T-cell (primary cell): Measurements from ENCODE around the gene PCDHGA6. TPM values are rescaled to one million over a fixed set of nuclear protein-coding genes. Genes with fewer than 3 reads are reported as not detected.
"Not testable (repeated sequence)": the region's sequence is repeated elsewhere in the genome, so short reads cannot be mapped to it uniquely, and the experiment has no call there.

Source experiments
- ATAC-seq, 4 experiments: fragments of 200-7000 bp in 3 of 4; fragments of 150-1000 bp in 1 of 4; cut with Tn5 transposase; replicated peaks in 1 of 4; 1 replicate in 3 of 4; 2 replicates in 1 of 4; pipeline ENCODE4 v1.10.0; 2021; ENCODE audit warnings: moderate library complexity in 3 of 4, mild to moderate bottlenecking in 2 of 4, moderate number of reproducible peaks in 1 of 4
- CTCF ChIA-PET, 2 donors: fragments of 300-600 bp; sonication (Branson Sonifier 250); formaldehyde crosslinking; loops; one replicate each; lab custom pipeline; 2022; ENCODE audit warnings: antibody characterized with exemption in 2 of 2; lab: Charles Lee
- POLR2A ChIA-PET, 2 donors: fragments of 300-600 bp; sonication (Branson Sonifier 250); formaldehyde crosslinking; loops; one replicate each; lab custom pipeline; 2022; ENCODE audit warnings: antibody characterized with exemption in 2 of 2; lab: Charles Lee
- DNase-seq, 35 experiments: peaks; one replicate each; pipeline versions ENCODE4 v3.0.0 to v3.0.0-alpha.2; 2013 to 2023
- H3K27ac ChIP-seq: one replicate; pipeline ENCODE4 v1.5.1; 2013; ENCODE audit warnings: low read length
- H3K27me3 ChIP-seq, 2 experiments: replicated peaks in 1 of 2; 1 replicate in 1 of 2; 2 replicates in 1 of 2; pipeline versions ENCODE4 v1.6.1 to v1.7.0; 2013; ENCODE audit warnings: low read length in 1 of 2, mixed read lengths in 1 of 2; ENCODE audit not compliant: control insufficient read depth in 2 of 2, insufficient read depth in 2 of 2; ENCODE audit errors: extremely low read depth in 1 of 2
- H3K36me3 ChIP-seq, 2 donors: 1 replicate in 1 of 2; 2 replicates in 1 of 2; pipeline versions ENCODE4 v1.6.1 to v1.7.0; 2013; ENCODE audit warnings: low read length in 1 of 2; ENCODE audit not compliant: control insufficient read depth in 2 of 2, insufficient read depth in 1 of 2; ENCODE audit errors: extremely low read depth in 1 of 2
- H3K4me1 ChIP-seq, 2 experiments: 1 replicate in 1 of 2; 2 replicates in 1 of 2; pipeline versions ENCODE4 v1.6.1 to v1.7.0; 2013; ENCODE audit warnings: low read length in 2 of 2, mixed read lengths in 1 of 2; ENCODE audit not compliant: insufficient read depth in 2 of 2, control insufficient read depth in 1 of 2; ENCODE audit errors: extremely low read depth in 1 of 2
- H3K4me3 ChIP-seq, 2 donors: 1 replicate in 1 of 2; 2 replicates in 1 of 2; pipeline versions ENCODE4 v1.5.1 to v1.7.0; 2013; ENCODE audit warnings: mild to moderate bottlenecking in 2 of 2, low read length in 1 of 2, moderate library complexity in 1 of 2; ENCODE audit not compliant: control insufficient read depth in 1 of 2; ENCODE audit errors: extremely low read depth in 1 of 2
- H3K9me3 ChIP-seq: 2 replicates; pipeline ENCODE4 v1.7.0; 2013
- H3K27ac Mint-ChIP-seq, 2 donors: one replicate each; pipeline ENCODE4 v1.8.0; 2020 to 2021; ENCODE audit warnings: mild to moderate bottlenecking in 2 of 2, mixed read lengths in 2 of 2
- H3K27me3 Mint-ChIP-seq, 2 donors: one replicate each; pipeline ENCODE4 v1.8.0; 2021 to 2022; ENCODE audit warnings: mixed read lengths in 2 of 2
- H3K36me3 Mint-ChIP-seq: one replicate; pipeline ENCODE4 v1.8.0; 2021; ENCODE audit warnings: mixed read lengths
- H3K4me1 Mint-ChIP-seq, 3 donors: one replicate each; pipeline ENCODE4 v1.8.0; 2020 to 2022; ENCODE audit warnings: mixed read lengths in 3 of 3, mild to moderate bottlenecking in 1 of 3
- H3K4me3 Mint-ChIP-seq, 3 donors: one replicate each; pipeline ENCODE4 v1.8.0; 2020 to 2022; ENCODE audit warnings: mild to moderate bottlenecking in 3 of 3, mixed read lengths in 3 of 3, moderate library complexity in 3 of 3
- H3K9me3 Mint-ChIP-seq, 3 donors: one replicate each; pipeline ENCODE4 v1.8.0; 2020 to 2022; ENCODE audit warnings: mixed read lengths in 3 of 3
- WGBS: methylation state at CpG from one replicate; pipeline ENCODE4 v1.1.5; 2013; ENCODE audit warnings: missing lambda C conversion rate; ENCODE audit not compliant: insufficient coverage; 5-methylcytosine and 5-hydroxymethylcytosine counted together
- total RNA-seq, 35 experiments: library from RNA in 6 of 35; stranded (reverse) in 6 of 35; fragments of 120-200 nt in 1 of 35; gene quantifications; one replicate each; pipeline versions ENCODE4 v1.2.1 to v1.2.4 and lab custom pipeline; 2013 to 2026

Gene PCDHGA6
- total RNA-seq, 5 donors from 2014 or later (not counting 1 experiment from before 2014, with no cell fraction given), result 0.19 to 0.64 (median 0.28) TPM

DNA sequence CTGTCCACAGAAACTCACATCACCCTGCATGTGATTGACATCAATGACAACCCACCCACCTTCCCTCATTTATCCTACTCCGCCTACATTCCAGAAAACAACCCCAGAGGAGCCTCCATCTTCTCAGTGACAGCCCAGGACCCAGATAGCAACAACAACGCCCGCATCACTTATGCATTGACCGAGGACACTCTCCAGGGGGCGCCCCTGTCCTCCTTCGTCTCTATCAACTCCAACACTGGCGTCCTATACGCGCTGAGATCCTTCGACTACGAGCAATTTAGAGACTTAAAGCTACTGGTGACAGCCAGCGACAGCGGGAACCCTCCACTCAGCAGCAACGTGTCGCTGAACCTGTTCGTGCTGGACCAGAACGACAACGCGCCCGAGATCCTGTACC, 28.4 kb upstream of the PCDHGA6 start:
- WGBS, result 43% methylated on average over 9 of the region's 20 CpGs
- Mint-ChIP-seq H3K36me3 (peaks cover 14% of the 10 kb centered on the region), H3K27me3 (peaks cover 63 to 75% of the 10 kb centered on the region in 2 donors), H3K9me3 (peaks cover 14 to 37% (median 34%) of the 10 kb centered on the region in 3 donors), H3K4me3 (no peak overlapping the region), H3K4me1 (peaks cover 2 to 6% (median 2%) of the 10 kb centered on the region in 3 donors), H3K27ac (no peak overlapping the region)
- DNase-seq (no peak), ATAC-seq (no peak)
- Histone ChIP-seq H3K36me3 (no peaks in the 10 kb centered on the region), H3K4me1 (peaks cover 0 to 5% of the 10 kb centered on the region in 2 experiments), H3K27ac (no peak overlapping the region), H3K27me3 (peaks cover 4 to 45% of the 10 kb centered on the region in 2 experiments), H3K9me3 (no peaks in the 10 kb centered on the region), H3K4me3 (no peak overlapping the region)
- CTCF ChIA-PET, result no interaction called here
- POLR2A ChIA-PET, result no interaction called here

DNA sequence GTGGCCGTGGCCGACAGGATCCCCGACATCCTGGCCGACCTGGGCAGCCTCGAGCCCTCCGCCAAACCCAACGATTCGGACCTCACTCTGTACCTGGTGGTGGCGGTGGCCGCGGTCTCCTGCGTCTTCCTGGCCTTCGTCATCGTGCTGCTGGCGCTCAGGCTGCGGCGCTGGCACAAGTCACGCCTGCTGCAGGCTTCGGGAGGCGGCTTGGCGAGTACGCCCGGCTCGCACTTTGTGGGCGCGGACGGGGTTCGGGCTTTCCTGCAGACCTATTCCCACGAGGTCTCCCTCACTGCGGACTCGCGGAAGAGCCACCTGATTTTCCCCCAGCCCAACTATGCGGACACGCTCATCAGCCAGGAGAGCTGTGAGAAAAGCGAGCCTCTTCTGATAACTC, 27.7 kb upstream of the PCDHGA6 start:
- H3K4me1 ChIP-seq, DNase-seq, H3K27ac Mint-ChIP-seq, POLR2A ChIA-PET, CTCF ChIA-PET, ATAC-seq, H3K4me1 Mint-ChIP-seq, H3K36me3 ChIP-seq, H3K27ac ChIP-seq, H3K4me3 Mint-ChIP-seq, H3K4me3 ChIP-seq, H3K9me3 ChIP-seq: not testable (repeated sequence)
- 57% methylated on average over 12 of the region's 35 CpGs for WGBS
- peaks cover 12 to 36% (median 36%) of the 10 kb centered on the region in 3 donors for H3K9me3 Mint-ChIP-seq
- H3K27me3 Mint-ChIP-seq, result peaks cover 67 to 78% of the 10 kb centered on the region in 2 donors
- peaks cover 15% of the 10 kb centered on the region for H3K36me3 Mint-ChIP-seq
- H3K27me3 ChIP-seq, result peaks cover 8 to 43% of the 10 kb centered on the region in 2 experiments

GRCh38 chr5:141349917-141350619, 23.6 kb upstream of the PCDHGA6 start, which contains the start of gene PCDHGB1:
TSS of gene PCDHGB1 (plus strand) at chr5:141350099. CDS start at chr5:141350261, 162 bp downstream.
- no peak within 1 kb of the TSS for H3K27ac ChIP-seq
- Mint-ChIP-seq H3K27ac (no peak within 1 kb of the TSS), H3K4me1 (peaks cover 0 to 7% (median 3%) of the 10 kb centered on the region in 3 donors), H3K9me3 (peaks cover 10 to 23% (median 21%) of the 10 kb centered on the region in 3 donors), H3K27me3 (peaks cover 65 to 72% of the 10 kb centered on the region in 2 donors), H3K36me3 (peaks cover 8% of the 10 kb centered on the region), H3K4me3 (peak within 1 kb of the TSS in 2 of 3 donors; percentile 25 to 54)
- peak within 1 kb of the TSS in 1 of 2 donors; percentile 27 for H3K4me3 ChIP-seq
- peaks cover 4 to 45% of the 10 kb centered on the region in 2 experiments for H3K27me3 ChIP-seq
- peak in 16 of 35 experiments; percentile 11 to 47 (median 22) for DNase-seq
- H3K4me1 ChIP-seq, result peaks cover 0 to 7% of the 10 kb centered on the region in 2 experiments
- ChIA-PET POLR2A (no interaction called here), CTCF (interaction anchor here (0.8 to 1.4 kb wide), 3 partner anchors 200 to 214 kb away, joined by 3 read pairs; no protein-coding TSS in a partner anchor)
- ATAC-seq, result peak in 1 of 4 experiments; percentile 38
- H3K36me3 ChIP-seq, result no peaks in the 10 kb centered on the region
- 32% methylated on average over 26 of the region's 29 CpGs for WGBS
- H3K9me3 ChIP-seq, result no peaks in the 10 kb centered on the region

GRCh38 chr5:141351591-141351990, 22.1 kb upstream of the PCDHGA6 start:
- ATAC-seq, result no peak
- H3K36me3 Mint-ChIP-seq, result peaks cover 6% of the 10 kb centered on the region
- no peaks in the 10 kb centered on the region for H3K36me3 ChIP-seq
- H3K4me3 ChIP-seq, result no peak overlapping the region
- H3K27ac ChIP-seq, result no peak overlapping the region
- peaks cover 4 to 52% of the 10 kb centered on the region in 2 experiments for H3K27me3 ChIP-seq
- ChIA-PET POLR2A (no interaction called here), CTCF (interaction anchor here in 1 of 2 donors (1.4 kb wide), 1 partner anchor 212 kb away, joined by 3 read pairs; no protein-coding TSS in a partner anchor)
- no peak for DNase-seq
- H3K4me1 ChIP-seq, result peaks cover 0 to 9% of the 10 kb centered on the region in 2 experiments
- H3K4me1 Mint-ChIP-seq, result peaks cover 0 to 7% (median 3%) of the 10 kb centered on the region in 3 donors
- no peak overlapping the region for H3K4me3 Mint-ChIP-seq
- H3K27ac Mint-ChIP-seq, result no peak overlapping the region
- peaks cover 68 to 75% of the 10 kb centered on the region in 2 donors for H3K27me3 Mint-ChIP-seq
- no peaks in the 10 kb centered on the region for H3K9me3 ChIP-seq
- WGBS, result 52% methylated on average over 21 of the region's 36 CpGs
- H3K9me3 Mint-ChIP-seq, result peaks cover 10 to 26% (median 25%) of the 10 kb centered on the region in 3 donors

- 22% methylated on average over 29 of the region's 29 CpGs for WGBS
- Histone ChIP-seq H3K27ac (no peak within 1 kb of the TSS), H3K36me3 (no peaks in the 10 kb centered on the region), H3K9me3 (no peaks in the 10 kb centered on the region), H3K4me3 (peak within 1 kb of the TSS; percentile 13 to 49), H3K27me3 (peaks cover 7 to 52% of the 10 kb centered on the region in 2 experiments), H3K4me1 (peaks cover 0 to 7% of the 10 kb centered on the region in 2 experiments)
- CTCF ChIA-PET, result interaction anchor here in 1 of 2 donors (1.0 kb wide), 2 partner anchors 25 to 209 kb away, joined by 3 to 8 read pairs; partner anchors contain the start of gene PCDHGA1
- Mint-ChIP-seq H3K27me3 (peaks cover 69 to 81% of the 10 kb centered on the region in 2 donors), H3K9me3 (peaks cover 19 to 33% (median 30%) of the 10 kb centered on the region in 3 donors), H3K4me1 (peaks cover 0 to 5% (median 4%) of the 10 kb centered on the region in 3 donors), H3K4me3 (peak within 1 kb of the TSS in 2 of 3 donors; percentile 47 to 49), H3K36me3 (peaks cover 6% of the 10 kb centered on the region), H3K27ac (no peak within 1 kb of the TSS)
- ATAC-seq (no peak), DNase-seq (peak in 1 of 35 experiments; percentile 27)
- POLR2A ChIA-PET, result interaction anchor here (1.0 to 1.2 kb wide), 3 partner anchors 11 to 24 kb away, joined by 3 to 5 read pairs (median 3); partner anchors contain the start of genes PCDHGA1 (in 1 of the 2) and PCDHGB3 (in 1 of the 2)
Observed at GRCh38 chr5:141354900-141355469, 18.7 kb upstream of the PCDHGA6 start, which contains the start of gene PCDHGA4. TSS of gene PCDHGA4 (plus strand) at chr5:141355021. CDS start at chr5:141355108, 87 bp downstream.

GRCh38 chr5:141355641-141356040, 18.1 kb upstream of the PCDHGA6 start:
- peaks cover 67 to 81% of the 10 kb centered on the region in 2 donors for H3K27me3 Mint-ChIP-seq
- H3K4me1 Mint-ChIP-seq, result peaks cover 0 to 2% (median 0%) of the 10 kb centered on the region in 3 donors
- H3K4me1 ChIP-seq, result peaks cover 0 to 4% of the 10 kb centered on the region in 2 experiments
- H3K9me3 ChIP-seq, result no peaks in the 10 kb centered on the region
- POLR2A ChIA-PET, result interaction anchor here in 1 of 2 donors (1.0 kb wide), 2 partner anchors 11 to 25 kb away, joined by 3 to 5 read pairs; partner anchors contain the start of gene PCDHGA1
- ATAC-seq (no peak), DNase-seq (no peak)
- no peak overlapping the region for H3K27ac Mint-ChIP-seq
- no peaks in the 10 kb centered on the region for H3K36me3 ChIP-seq
- 63% methylated on average over 24 of the region's 24 CpGs for WGBS
- peaks cover 4% of the 10 kb centered on the region for H3K36me3 Mint-ChIP-seq
- peaks cover 10 to 51% of the 10 kb centered on the region in 2 experiments for H3K27me3 ChIP-seq
- CTCF ChIA-PET, result interaction anchor here in 1 of 2 donors (1.0 kb wide), 2 partner anchors 25 to 208 kb away, joined by 3 to 8 read pairs; partner anchors contain the start of gene PCDHGA1
- no peak overlapping the region for H3K27ac ChIP-seq
- peaks cover 19 to 32% (median 29%) of the 10 kb centered on the region in 3 donors for H3K9me3 Mint-ChIP-seq
- no peak overlapping the region for H3K4me3 ChIP-seq
- H3K4me3 Mint-ChIP-seq, result no peak overlapping the region
